PC-3 (cell line): Measurements from ENCODE around the gene CLP1.

Experiments
- CTCF ChIP-seq: fragments of 300-600 bp; sonication (generic); conservative IDR thresholded peaks from 2 replicates; pipeline ENCODE4 v1.5.1; 2017; ENCODE audit warnings: antibody characterized with exemption, low read depth, mild to moderate bottlenecking, low read length
- EZH2 ChIP-seq: fragments of 300-600 bp; sonication (generic); IDR thresholded peaks from one replicate; pipeline ENCODE4 v1.6.1; 2017; ENCODE audit warnings: antibody characterized with exemption, mild to moderate bottlenecking, low read length; ENCODE audit not compliant: unreplicated experiment

- no peak for TF ChIP-seq CTCF
- TF ChIP-seq EZH2 = no peak
These were observed 8.5 kb upstream of the CLP1 start for GRCh38 chr11:57648801-57649735.
